ENCODE measurements around the gene PYGO2. TPM values are rescaled to one million over a fixed set of nuclear protein-coding genes. Genes with fewer than 3 reads are reported as not detected.
A peak's percentile ranks its signal among the peaks of the same experiment; 100 is the strongest.
"Not testable (repeated sequence)": the region's sequence is repeated elsewhere in the genome, so short reads cannot be mapped to it uniquely, and the experiment has no call there.

Gene PYGO2
- total RNA-seq, 2 experiments from 2014 or later = 24.2 to 25.1 TPM

- Mint-ChIP-seq H3K4me3 (no peak within 1 kb of the TSS), H3K9me3 (no peaks in the 10 kb centered on the region), H3K27me3 (peaks cover 20% of the 10 kb centered on the region), H3K36me3 (peaks cover 9% of the 10 kb centered on the region), H3K27ac (no peak within 1 kb of the TSS), H3K4me1 (peaks cover 33% of the 10 kb centered on the region)
- no peak for DNase-seq
These were observed 32.1 kb upstream of the PYGO2 start, which contains the start of gene LENEP for GRCh38 chr1:154993572-154994268. LENEP (plus strand) TSS chr1:154993586; CDS start chr1:154993608, 22 bp downstream.

GRCh38 chr1:154992721-154993571 is 31.4 kb upstream of the PYGO2 start:
- no peak for DNase-seq
- Mint-ChIP-seq H3K27ac (no peak overlapping the region), H3K9me3 (no peaks in the 10 kb centered on the region), H3K27me3 (peaks cover 19% of the 10 kb centered on the region), H3K4me1 (peaks cover 33% of the 10 kb centered on the region), H3K4me3 (no peak overlapping the region), H3K36me3 (peaks cover 14% of the 10 kb centered on the region)

GRCh38 chr1:154990276-154990675 is 28.7 kb upstream of the PYGO2 start:
- Mint-ChIP-seq H3K27me3 (no peaks in the 10 kb centered on the region), H3K36me3 (peaks cover 19% of the 10 kb centered on the region), H3K4me3 (no peak overlapping the region), H3K4me1 (peaks cover 27% of the 10 kb centered on the region), H3K9me3 (no peaks in the 10 kb centered on the region), H3K27ac (no peak overlapping the region)
- no peak for DNase-seq

- peaks cover 22% of the 10 kb centered on the region for H3K4me1 Mint-ChIP-seq
- H3K27me3 Mint-ChIP-seq = no peaks in the 10 kb centered on the region
- no peak overlapping the region for H3K4me3 Mint-ChIP-seq
- H3K9me3 Mint-ChIP-seq = no peaks in the 10 kb centered on the region
- DNase-seq = no peak
- H3K27ac Mint-ChIP-seq = no peak overlapping the region
- H3K36me3 Mint-ChIP-seq = peaks cover 22% of the 10 kb centered on the region
These were observed 27.7 kb upstream of the PYGO2 start for GRCh38 chr1:154989195-154989860.

GRCh38 chr1:154988058-154988954 is 26.7 kb upstream of the PYGO2 start:
- Mint-ChIP-seq H3K9me3 (no peaks in the 10 kb centered on the region), H3K36me3 (peaks cover 22% of the 10 kb centered on the region), H3K4me3 (no peak overlapping the region), H3K27me3 (no peaks in the 10 kb centered on the region), H3K27ac (no peak overlapping the region), H3K4me1 (peaks cover 23% of the 10 kb centered on the region)
- no peak for DNase-seq

GRCh38 chr1:154987326-154987725 is 25.7 kb upstream of the PYGO2 start:
- no peaks in the 10 kb centered on the region for H3K27me3 Mint-ChIP-seq
- no peak for DNase-seq
- H3K36me3 Mint-ChIP-seq = peaks cover 22% of the 10 kb centered on the region
- H3K4me1 Mint-ChIP-seq = peaks cover 19% of the 10 kb centered on the region
- no peaks in the 10 kb centered on the region for H3K9me3 Mint-ChIP-seq
- no peak overlapping the region for H3K4me3 Mint-ChIP-seq
- H3K27ac Mint-ChIP-seq = no peak overlapping the region

GRCh38 chr1:154986736-154987135 is 25.2 kb upstream of the PYGO2 start:
- DNase-seq, H3K27me3 Mint-ChIP-seq, H3K4me3 Mint-ChIP-seq, H3K27ac Mint-ChIP-seq, H3K9me3 Mint-ChIP-seq: not testable (repeated sequence)
- Mint-ChIP-seq H3K4me1 (peaks cover 21% of the 10 kb centered on the region), H3K36me3 (peaks cover 22% of the 10 kb centered on the region)

- H3K36me3 Mint-ChIP-seq = peaks cover 29% of the 10 kb centered on the region
- no peak overlapping the region for H3K4me3 Mint-ChIP-seq
- H3K27ac Mint-ChIP-seq = no peak overlapping the region
- peaks cover 17% of the 10 kb centered on the region for H3K4me1 Mint-ChIP-seq
- DNase-seq = no peak
- no peaks in the 10 kb centered on the region for H3K27me3 Mint-ChIP-seq
- no peaks in the 10 kb centered on the region for H3K9me3 Mint-ChIP-seq
These were observed 22.3 kb upstream of the PYGO2 start for GRCh38 chr1:154983776-154984466.

- DNase-seq = peak; percentile 97
- H3K9me3 Mint-ChIP-seq = no peaks in the 10 kb centered on the region
- no peak within 1 kb of the TSS for H3K4me3 Mint-ChIP-seq
- H3K4me1 Mint-ChIP-seq = peaks cover 11% of the 10 kb centered on the region
- no peak within 1 kb of the TSS for H3K27ac Mint-ChIP-seq
- H3K27me3 Mint-ChIP-seq = no peaks in the 10 kb centered on the region
- peaks cover 24% of the 10 kb centered on the region for H3K36me3 Mint-ChIP-seq
These were observed 21.5 kb upstream of the PYGO2 start, which contains the start of gene FLAD1 for GRCh38 chr1:154982897-154983648. FLAD1 (plus strand) TSS chr1:154983344; CDS start chr1:154983695, 351 bp downstream.

- H3K9me3 Mint-ChIP-seq = no peaks in the 10 kb centered on the region
- no peak overlapping the region for H3K27ac Mint-ChIP-seq
- peaks cover 9% of the 10 kb centered on the region for H3K4me1 Mint-ChIP-seq
- peaks cover 29% of the 10 kb centered on the region for H3K36me3 Mint-ChIP-seq
- H3K4me3 Mint-ChIP-seq = no peak overlapping the region
- no peak for DNase-seq
- H3K27me3 Mint-ChIP-seq = no peaks in the 10 kb centered on the region
These were observed 20.8 kb upstream of the PYGO2 start for GRCh38 chr1:154982341-154982740.

- H3K27ac Mint-ChIP-seq = no peak overlapping the region
- H3K4me1 Mint-ChIP-seq = peaks cover 3% of the 10 kb centered on the region
- H3K36me3 Mint-ChIP-seq = peaks cover 32% of the 10 kb centered on the region
- no peak for DNase-seq
- no peak overlapping the region for H3K4me3 Mint-ChIP-seq
- no peaks in the 10 kb centered on the region for H3K9me3 Mint-ChIP-seq
- H3K27me3 Mint-ChIP-seq = no peaks in the 10 kb centered on the region
These were observed 16.8 kb upstream of the PYGO2 start for GRCh38 chr1:154978360-154978759.

- H3K36me3 Mint-ChIP-seq = peaks cover 32% of the 10 kb centered on the region
- H3K4me3 Mint-ChIP-seq, H3K27me3 Mint-ChIP-seq, H3K27ac Mint-ChIP-seq, H3K4me1 Mint-ChIP-seq, H3K9me3 Mint-ChIP-seq, DNase-seq: not testable (repeated sequence)
These were observed 16.2 kb upstream of the PYGO2 start for GRCh38 chr1:154977762-154978161.

GRCh38 chr1:154975409-154976059 is 14.0 kb upstream of the PYGO2 start:
- Mint-ChIP-seq H3K27ac (no peak overlapping the region), H3K27me3 (no peaks in the 10 kb centered on the region), H3K4me1 (peaks cover 21% of the 10 kb centered on the region), H3K9me3 (no peaks in the 10 kb centered on the region), H3K4me3 (no peak overlapping the region), H3K36me3 (peaks cover 32% of the 10 kb centered on the region)
- DNase-seq = peak; percentile 72
